Right lobe of liver (tissue), 6 donors: ENCODE results near the gene C16orf54. TPM values are rescaled to one million over a fixed set of nuclear protein-coding genes. Genes with fewer than 3 reads are reported as not detected.
"Not testable (repeated sequence)": the region's sequence is repeated elsewhere in the genome, so short reads cannot be mapped to it uniquely, and the experiment has no call there.

Experiments
- ATAC-seq, 4 donors: fragments of 200-7000 bp; cut with Tn5 transposase; one replicate each; pipeline ENCODE4 v1.9.1; 2020; ENCODE audit warnings: mild to moderate bottlenecking in 4 of 4, moderate library complexity in 4 of 4
- DNase-seq, 3 donors: peaks; one replicate each; pipeline ENCODE4 v3.0.0-alpha.2; 2020
- H3K27ac ChIP-seq, 3 donors: fragments of 200-600 bp; one replicate each; pipeline ENCODE4 v1.8.0; 2022
- H3K27me3 ChIP-seq, 2 donors: fragments of 200-600 bp; one replicate each; pipeline ENCODE4 v1.8.0; 2022
- H3K36me3 ChIP-seq, 4 donors: fragments of 200-600 bp; sonication (generic) in 1 of 4; one replicate each; pipeline versions ENCODE4 v1.5.1 to v1.8.0; 2017 to 2022; ENCODE audit warnings: control low read depth in 1 of 4
- H3K4me1 ChIP-seq, 4 donors: fragments of 200-600 bp; sonication (generic) in 1 of 4; one replicate each; pipeline versions ENCODE4 v1.5.1 to v1.8.0; 2017 to 2022; ENCODE audit warnings: control low read depth in 1 of 4
- H3K4me3 ChIP-seq, 3 donors: fragments of 200-600 bp; one replicate each; pipeline ENCODE4 v1.8.0; 2022
- H3K9me3 ChIP-seq, 4 donors: fragments of 200-600 bp; sonication (generic) in 1 of 4; one replicate each; pipeline versions ENCODE4 v1.5.1 to v1.8.0; 2017 to 2022; ENCODE audit warnings: control low read depth in 1 of 4
- POLR2A ChIP-seq: fragments of 450-650 bp; IDR thresholded peaks from one replicate; pipeline ENCODE4 v1.6.1; 2017; ENCODE audit warnings: antibody characterized with exemption, mild to moderate bottlenecking
- WGBS: methylation state at CpG from one replicate; pipeline ENCODE4 v1.1.6; 2018; ENCODE audit warnings: low coverage, low lambda C conversion rate; ENCODE audit not compliant: insufficient coverage; ENCODE audit errors: missing lambda C conversion rate; 5-methylcytosine and 5-hydroxymethylcytosine counted together
- intact Hi-C, 2 donors: fragments of 100-400 bp; cut with DNase I; formaldehyde crosslinking; loops; one replicate each; pipeline versions ENCODE4 v1.11.2 to v1.14.1; 2022
- total RNA-seq, 6 experiments: library from RNA; depleted of rRNA in 2 of 6; stranded (reverse); fragments of >200 nt in 2 of 6; fragmentation: NEBNext Ultra II Directional in 3 of 6; extraction: Animal tissue kit (Norgen Biotek cat#: 25700) in 3 of 6; gene quantifications; one replicate each; pipeline versions ENCODE4 v1.1.0 to v1.2.4, GENCODE V29; 2016 to 2023
- TF ChIP-seq, protein P1 (sequence below), 4 donors: fragments of 200-600 bp in 3 of 4; fragments of 450-650 bp in 1 of 4; IDR thresholded peaks; one replicate each; pipeline versions ENCODE4 v1.5.1 to v1.8.0; 2016 to 2022; ENCODE audit warnings: antibody characterized with exemption in 4 of 4, mild to moderate bottlenecking in 2 of 4
- donor health status: DM: no; HTN: yes; CAD: no.
- donor health status: DM: no; HTN: no; CAD: no.
- donor health status: DM: no; HTN: no; CAD: no.
- donor health status: DM: no; HTN: yes; CAD: no.
- donor health status: DM: no; HTN: yes; CAD: no.

Gene C16orf54
- total RNA-seq, 6 experiments from 2014 or later: 0.40 to 1.2 (median 0.66) TPM

DNA sequence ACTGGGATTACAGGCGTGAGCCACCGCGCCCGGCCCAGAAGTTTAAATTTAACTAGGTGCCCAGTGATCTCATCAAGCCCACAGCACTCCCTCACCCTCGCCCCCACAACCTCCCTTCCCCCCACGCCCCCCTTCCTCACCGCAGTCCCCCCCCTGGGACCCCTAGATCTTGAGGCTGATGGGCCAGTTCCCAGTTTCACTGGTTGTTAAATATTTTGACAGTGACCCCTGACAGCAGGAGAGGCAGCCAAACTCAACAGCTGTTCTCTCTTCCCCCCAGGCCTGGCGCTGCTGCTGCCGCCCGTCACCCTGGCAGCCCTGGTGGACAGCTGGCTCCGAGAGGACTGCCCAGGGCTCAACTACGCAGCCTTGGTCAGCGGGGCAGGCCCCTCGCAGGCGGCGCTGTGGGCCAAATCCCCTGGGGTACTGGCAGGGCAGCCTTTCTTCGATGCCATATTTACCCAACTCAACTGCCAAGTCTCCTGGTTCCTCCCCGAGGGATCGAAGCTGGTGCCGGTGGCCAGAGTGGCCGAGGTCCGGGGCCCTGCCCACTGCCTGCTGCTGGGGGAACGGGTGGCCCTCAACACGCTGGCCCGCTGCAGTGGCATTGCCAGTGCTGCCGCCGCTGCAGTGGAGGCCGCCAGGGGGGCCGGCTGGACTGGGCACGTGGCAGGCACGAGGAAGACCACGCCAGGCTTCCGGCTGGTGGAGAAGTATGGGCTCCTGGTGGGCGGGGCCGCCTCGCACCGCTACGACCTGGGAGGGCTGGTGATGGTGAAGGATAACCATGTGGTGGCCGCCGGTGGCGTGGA lies 51.2 kb downstream of the C16orf54 start:
- Histone ChIP-seq H3K27me3 (no peaks in the 10 kb centered on the region), H3K36me3 (peaks cover 0 to 5% (median 0%) of the 10 kb centered on the region in 4 donors), H3K4me3 (peak overlapping the region in 1 of 3 donors; percentile 10), H3K4me1 (peaks cover 0 to 23% (median 0%) of the 10 kb centered on the region in 4 donors), H3K9me3 (no peaks in the 10 kb centered on the region), H3K27ac (peak overlapping the region in 2 of 3 donors; percentile 65 to 70)
- intact Hi-C loops: loop anchor here in 1 of 2 donors (10.0 kb wide), 1 partner anchor 330 kb away; the partner anchor contains the start of gene C16orf92
- ATAC-seq (peak; percentile 76 to 92 (median 83)), DNase-seq (peak; percentile 67 to 88 (median 86))
- WGBS: 63% methylated on average over 13 of the region's 41 CpGs
- TF ChIP-seq POLR2A: no peak
- TF ChIP-seq, protein P1, sequence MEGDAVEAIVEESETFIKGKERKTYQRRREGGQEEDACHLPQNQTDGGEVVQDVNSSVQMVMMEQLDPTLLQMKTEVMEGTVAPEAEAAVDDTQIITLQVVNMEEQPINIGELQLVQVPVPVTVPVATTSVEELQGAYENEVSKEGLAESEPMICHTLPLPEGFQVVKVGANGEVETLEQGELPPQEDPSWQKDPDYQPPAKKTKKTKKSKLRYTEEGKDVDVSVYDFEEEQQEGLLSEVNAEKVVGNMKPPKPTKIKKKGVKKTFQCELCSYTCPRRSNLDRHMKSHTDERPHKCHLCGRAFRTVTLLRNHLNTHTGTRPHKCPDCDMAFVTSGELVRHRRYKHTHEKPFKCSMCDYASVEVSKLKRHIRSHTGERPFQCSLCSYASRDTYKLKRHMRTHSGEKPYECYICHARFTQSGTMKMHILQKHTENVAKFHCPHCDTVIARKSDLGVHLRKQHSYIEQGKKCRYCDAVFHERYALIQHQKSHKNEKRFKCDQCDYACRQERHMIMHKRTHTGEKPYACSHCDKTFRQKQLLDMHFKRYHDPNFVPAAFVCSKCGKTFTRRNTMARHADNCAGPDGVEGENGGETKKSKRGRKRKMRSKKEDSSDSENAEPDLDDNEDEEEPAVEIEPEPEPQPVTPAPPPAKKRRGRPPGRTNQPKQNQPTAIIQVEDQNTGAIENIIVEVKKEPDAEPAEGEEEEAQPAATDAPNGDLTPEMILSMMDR (IDR thresholded peaks at IDR 0.05): no peak

DNA sequence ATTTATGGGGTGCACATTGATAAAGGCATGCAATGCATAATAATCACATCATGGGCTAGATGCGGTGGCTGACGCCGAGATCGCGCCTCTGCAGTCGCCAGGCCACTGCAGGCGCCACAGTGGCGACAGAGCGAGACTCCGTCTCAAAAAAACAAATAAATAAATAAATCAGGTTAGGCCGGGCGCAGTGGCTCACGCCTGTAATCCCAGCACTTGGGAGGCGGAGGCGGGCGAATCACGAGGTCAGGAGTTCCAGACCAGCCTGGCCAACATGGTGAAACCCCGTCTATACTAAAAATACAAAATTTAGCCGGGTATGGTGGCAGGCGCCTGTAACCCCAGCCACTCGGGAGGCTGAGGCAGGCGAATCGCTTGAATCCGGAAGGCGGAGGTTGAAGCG lies 53.2 kb downstream of the C16orf54 start:
- intact Hi-C loops: loop anchor here in 1 of 2 donors (10.0 kb wide), 1 partner anchor 332 kb away; the partner anchor contains the start of gene C16orf92
- 88% methylated on average over 16 of the region's 26 CpGs for WGBS
- not testable (repeated sequence) for DNase-seq

More for the DNA sequence above, 53.2 kb downstream of the C16orf54 start:
- not testable (repeated sequence) for ATAC-seq, H3K4me3 ChIP-seq, H3K9me3 ChIP-seq, H3K27me3 ChIP-seq, H3K27ac ChIP-seq, H3K36me3 ChIP-seq
- H3K4me1 ChIP-seq: peaks cover 0 to 23% (median 0%) of the 10 kb centered on the region in 4 donors

Other genes with a start within 250 kb of the C16orf54 start
- gene NPIPB12, start 239.6 kb downstream of the C16orf54 start, total RNA-seq: 10 to 100 TPM in 5 of 6 experiments, 1 to 10 TPM in 1; 7.3 to 39.3 (median 17.4) TPM
- 1 to 10 TPM in 4 of 6 experiments, under 1 TPM in 2; 0.60 to 3.3 (median 1.4) TPM for gene SPN, start 82.7 kb downstream of the C16orf54 start, total RNA-seq
- gene QPRT, start 66.8 kb downstream of the C16orf54 start, total RNA-seq: 100 to 1,000 TPM in 5 of 6 experiments, 10 to 100 TPM in 1; 95.2 to 154 (median 128) TPM
- 1 to 10 TPM in 4 of 6 experiments, under 1 TPM in 2; 0.06 to 3.1 (median 1.1) TPM for gene ZG16, start 32.3 kb upstream of the C16orf54 start, total RNA-seq
- 10 to 100 TPM in 5 of 6 experiments, 1 to 10 TPM in 1; 9.8 to 27.1 (median 24.7) TPM for gene KIF22, start 44.8 kb upstream of the C16orf54 start, total RNA-seq
- 100 to 1,000 TPM in 1 of 6 experiments, 10 to 100 TPM in 5; 42.9 to 106 (median 60.7) TPM for gene MAZ, start 60.5 kb upstream of the C16orf54 start, total RNA-seq
- under 1 TPM in 4 of 6 experiments, not detected in 2; 0.15 to 0.98 (median 0.51) TPM for gene PRRT2, start 66.2 kb upstream of the C16orf54 start, total RNA-seq
- 10 to 100 TPM in 5 of 6 experiments, 1 to 10 TPM in 1; 8.5 to 26.1 (median 11.5) TPM for gene PAGR1, start 70.2 kb upstream of the C16orf54 start, total RNA-seq
- gene MVP, start 74.5 kb upstream of the C16orf54 start, total RNA-seq: 100 to 1,000 TPM in 2 of 6 experiments, 10 to 100 TPM in 4; 37.4 to 112 (median 77.8) TPM
- 10 to 100 TPM; 35.1 to 96.6 (median 58.2) TPM for gene CDIPT, start 117.2 kb upstream of the C16orf54 start, total RNA-seq
- gene SEZ6L2, start 153.6 kb upstream of the C16orf54 start, total RNA-seq: under 1 TPM; 0.15 to 0.56 (median 0.32) TPM
- gene ASPHD1, start 154.5 kb upstream of the C16orf54 start, total RNA-seq: under 1 TPM in 2 of 6 experiments, not detected in 4; 0.38 to 0.50 TPM
- gene KCTD13, start 180.2 kb upstream of the C16orf54 start, total RNA-seq: 10 to 100 TPM in 1 of 6 experiments, 1 to 10 TPM in 5; 5.4 to 13.5 (median 7.2) TPM
- gene TMEM219, start 216.1 kb upstream of the C16orf54 start, total RNA-seq: 10 to 100 TPM; 49.9 to 75.9 (median 57.1) TPM
- 10 to 100 TPM; 15.8 to 19.6 (median 17.2) TPM for gene TAOK2, start 227.9 kb upstream of the C16orf54 start, total RNA-seq
- gene HIRIP3, start 249.6 kb upstream of the C16orf54 start, total RNA-seq: 10 to 100 TPM in 2 of 6 experiments, 1 to 10 TPM in 4; 5.2 to 12.9 (median 9.0) TPM